ENCODE results near the gene SRGAP3.

- TF ChIP-seq CTCF (IDR thresholded peaks at IDR 0.05) (no peak), POLR2A (IDR thresholded peaks at IDR 0.05) (no peak)
Observed at GRCh38 chr3:9168241-9168741, 81.2 kb downstream of the SRGAP3 start.
